ENCODE data around the gene SOD2.

DNA sequence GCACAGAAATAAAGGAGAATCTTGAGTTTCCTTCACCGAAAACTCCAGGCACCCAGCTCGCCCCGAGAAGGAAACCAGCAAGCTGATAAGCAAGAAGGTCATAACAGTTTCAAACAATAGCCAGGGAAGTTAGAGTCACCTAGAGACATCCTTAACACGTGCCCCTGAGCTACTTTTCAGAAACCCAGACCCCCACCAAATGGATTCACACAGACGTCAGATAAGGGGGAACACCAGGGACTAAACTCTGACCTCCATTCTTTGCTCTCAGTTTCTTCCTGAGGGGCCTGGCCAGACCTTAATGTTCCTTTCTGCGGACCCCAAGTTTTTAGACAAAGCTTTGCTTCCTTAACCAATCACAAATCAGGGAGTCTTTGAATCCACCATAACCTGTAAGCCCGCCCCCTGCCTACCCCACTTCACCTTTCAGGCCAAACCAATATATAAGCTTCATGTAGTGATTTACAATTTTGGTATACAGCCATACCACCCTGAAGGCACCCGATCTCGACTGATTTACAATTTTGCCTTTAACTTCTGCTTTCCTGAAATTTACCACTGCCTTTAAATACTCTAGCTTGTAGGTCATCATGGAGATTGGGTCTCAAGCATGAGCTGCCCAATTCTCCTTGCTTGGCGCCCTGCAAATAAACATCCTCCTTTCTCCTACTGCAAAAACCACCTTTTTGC is 11.7 kb downstream of the SOD2 start:
- TF ChIP-seq YY1 (tag by site-specific recombination; IDR thresholded peaks at IDR 0.05) (no peak), ZNF785 (tag by site-specific recombination; IDR thresholded peaks at IDR 0.05) (no peak), HOXA7 (CRISPR knock-in tag; IDR thresholded peaks at IDR 0.05; ENCODE audit: borderline replicate concordance) (no peak), GLI2 (tag by site-specific recombination; IDR thresholded peaks at IDR 0.05; ENCODE audit: borderline replicate concordance, low read depth) (no peak), CTCF (tag by site-specific recombination; IDR thresholded peaks at IDR 0.05) (no peak), ZFP3 (tag by site-specific recombination; IDR thresholded peaks at IDR 0.05; ENCODE audit: low read depth) (no peak)
- TF ChIP-seq, protein P1, sequence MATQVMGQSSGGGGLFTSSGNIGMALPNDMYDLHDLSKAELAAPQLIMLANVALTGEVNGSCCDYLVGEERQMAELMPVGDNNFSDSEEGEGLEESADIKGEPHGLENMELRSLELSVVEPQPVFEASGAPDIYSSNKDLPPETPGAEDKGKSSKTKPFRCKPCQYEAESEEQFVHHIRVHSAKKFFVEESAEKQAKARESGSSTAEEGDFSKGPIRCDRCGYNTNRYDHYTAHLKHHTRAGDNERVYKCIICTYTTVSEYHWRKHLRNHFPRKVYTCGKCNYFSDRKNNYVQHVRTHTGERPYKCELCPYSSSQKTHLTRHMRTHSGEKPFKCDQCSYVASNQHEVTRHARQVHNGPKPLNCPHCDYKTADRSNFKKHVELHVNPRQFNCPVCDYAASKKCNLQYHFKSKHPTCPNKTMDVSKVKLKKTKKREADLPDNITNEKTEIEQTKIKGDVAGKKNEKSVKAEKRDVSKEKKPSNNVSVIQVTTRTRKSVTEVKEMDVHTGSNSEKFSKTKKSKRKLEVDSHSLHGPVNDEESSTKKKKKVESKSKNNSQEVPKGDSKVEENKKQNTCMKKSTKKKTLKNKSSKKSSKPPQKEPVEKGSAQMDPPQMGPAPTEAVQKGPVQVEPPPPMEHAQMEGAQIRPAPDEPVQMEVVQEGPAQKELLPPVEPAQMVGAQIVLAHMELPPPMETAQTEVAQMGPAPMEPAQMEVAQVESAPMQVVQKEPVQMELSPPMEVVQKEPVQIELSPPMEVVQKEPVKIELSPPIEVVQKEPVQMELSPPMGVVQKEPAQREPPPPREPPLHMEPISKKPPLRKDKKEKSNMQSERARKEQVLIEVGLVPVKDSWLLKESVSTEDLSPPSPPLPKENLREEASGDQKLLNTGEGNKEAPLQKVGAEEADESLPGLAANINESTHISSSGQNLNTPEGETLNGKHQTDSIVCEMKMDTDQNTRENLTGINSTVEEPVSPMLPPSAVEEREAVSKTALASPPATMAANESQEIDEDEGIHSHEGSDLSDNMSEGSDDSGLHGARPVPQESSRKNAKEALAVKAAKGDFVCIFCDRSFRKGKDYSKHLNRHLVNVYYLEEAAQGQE (tag by site-specific recombination; IDR thresholded peaks at IDR 0.05) = no peak
